CD4-positive, alpha-beta T cell treated with Interleukin-4 for 4 hours (primary cell): ENCODE measurements around the gene UBE2E3.
A peak's percentile ranks its signal among the peaks of the same experiment; 100 is the strongest.
"Not testable (repeated sequence)": the region's sequence is repeated elsewhere in the genome, so short reads cannot be mapped to it uniquely, and the experiment has no call there.

Experiments
- DNase-seq: peaks from one replicate; pipeline ENCODE4 v3.0.0-alpha.2; 2020

The UBE2E3 gene

GRCh38 chr2:181085734-181086133 is 105.3 kb downstream of the UBE2E3 start:
- DNase-seq: no peak

DNA sequence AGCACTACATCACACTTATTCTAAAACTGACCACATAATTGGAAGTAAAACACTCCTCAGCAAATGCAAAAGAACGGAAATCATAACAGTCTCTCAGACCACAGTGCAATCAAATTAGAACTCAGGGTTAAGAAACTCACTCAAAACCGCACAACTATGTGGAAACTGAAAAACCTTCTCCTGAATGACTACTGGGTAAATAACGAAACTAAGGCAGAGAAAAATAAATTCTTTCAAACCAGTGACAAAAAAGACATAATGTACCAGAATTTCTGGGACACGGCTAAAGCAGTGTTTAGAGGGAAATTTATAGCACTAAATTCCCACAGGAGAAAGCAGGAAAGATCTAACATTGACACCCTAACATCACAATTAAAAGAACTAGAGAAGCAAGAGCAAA is 111.5 kb downstream of the UBE2E3 start:
- DNase-seq: not testable (repeated sequence)

GRCh38 chr2:181095486-181095885 is 115.1 kb downstream of the UBE2E3 start:
- no peak for DNase-seq

DNA sequence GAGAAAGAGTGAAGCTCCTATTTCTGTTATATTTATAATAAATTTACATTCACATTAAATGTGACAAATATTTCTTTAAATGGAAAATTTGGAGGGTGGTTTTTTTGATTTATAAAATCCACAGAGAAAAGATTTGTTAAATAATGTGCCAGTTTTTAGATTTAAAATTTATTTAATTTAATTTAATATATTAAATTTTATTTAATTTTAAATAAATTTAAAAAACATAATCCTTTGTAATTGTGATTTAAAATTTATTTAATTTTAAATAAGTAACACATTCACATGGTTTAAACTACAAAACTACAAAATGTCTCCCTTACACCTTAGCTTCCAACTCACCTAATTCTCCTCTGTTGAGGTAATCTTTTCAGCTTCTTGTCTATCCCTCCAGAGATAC is 123.3 kb downstream of the UBE2E3 start:
- no peak for DNase-seq

DNA sequence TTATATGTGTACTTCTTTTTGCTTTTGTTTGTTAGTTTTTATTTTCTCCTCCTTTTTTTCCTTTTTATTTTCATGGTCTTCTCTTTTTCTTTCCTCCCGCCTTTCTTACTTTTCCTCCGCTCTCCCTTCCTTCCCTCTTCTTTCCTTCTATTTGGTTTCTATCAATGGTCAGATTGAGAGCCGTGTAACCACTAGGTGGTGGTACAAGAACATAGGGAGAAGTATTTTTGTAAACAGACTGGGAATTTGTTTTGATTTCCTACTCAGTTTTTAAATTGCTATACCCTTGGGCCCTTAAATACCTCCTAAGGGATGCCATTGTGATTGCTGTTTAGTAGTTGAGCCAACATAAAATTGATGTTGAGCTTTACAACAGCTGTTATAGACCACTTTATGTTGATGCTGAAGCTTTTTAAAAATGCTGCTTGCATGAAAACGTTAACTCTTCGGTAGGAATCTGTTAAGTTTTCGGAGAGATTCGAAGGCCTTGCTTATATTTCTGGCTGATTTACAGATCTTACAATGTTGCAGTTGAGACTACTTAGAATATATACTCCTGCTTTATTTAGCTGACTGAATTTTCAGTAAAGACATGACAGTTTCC is 124.2 kb downstream of the UBE2E3 start:
- peak; percentile 58 for DNase-seq

- DNase-seq: no peak
Observed at GRCh38 chr2:181105562-181105961, 125.2 kb downstream of the UBE2E3 start.

GRCh38 chr2:181106229-181106628 is 125.8 kb downstream of the UBE2E3 start:
- no peak for DNase-seq

- peak; percentile 89 for DNase-seq
Observed at GRCh38 chr2:181106789-181107627, 126.6 kb downstream of the UBE2E3 start.

GRCh38 chr2:181107628-181107945 is 127.2 kb downstream of the UBE2E3 start:
- DNase-seq: no peak

- no peak for DNase-seq
Observed at GRCh38 chr2:181111059-181111458, 130.7 kb downstream of the UBE2E3 start.

- no peak for DNase-seq
Observed at GRCh38 chr2:181112916-181113315, 132.5 kb downstream of the UBE2E3 start.
